ENCODE data around the gene SEMA4C.
"Not testable (repeated sequence)": the region's sequence is repeated elsewhere in the genome, so short reads cannot be mapped to it uniquely, and the experiment has no call there.

- not testable (repeated sequence) for TF ChIP-seq POLR2A, CTCF (IDR thresholded peaks at IDR 0.05)
Observed at GRCh38 chr2:96863056-96863455, 6.8 kb downstream of the SEMA4C start.

Measured in lower leg skin (tissue), 3 donors.